GM19324 (cell line): ENCODE results near the gene ADPRS.

ENCODE experiments used
- ATAC-seq: cut with Tn5 transposase; IDR thresholded peaks from one replicate; pipeline ENCODE4 v1.9.1; 2021; ENCODE audit warnings: mild to moderate bottlenecking, moderate library complexity; ENCODE audit not compliant: unreplicated experiment, low FRiP score

ADPRS gene, protein sequence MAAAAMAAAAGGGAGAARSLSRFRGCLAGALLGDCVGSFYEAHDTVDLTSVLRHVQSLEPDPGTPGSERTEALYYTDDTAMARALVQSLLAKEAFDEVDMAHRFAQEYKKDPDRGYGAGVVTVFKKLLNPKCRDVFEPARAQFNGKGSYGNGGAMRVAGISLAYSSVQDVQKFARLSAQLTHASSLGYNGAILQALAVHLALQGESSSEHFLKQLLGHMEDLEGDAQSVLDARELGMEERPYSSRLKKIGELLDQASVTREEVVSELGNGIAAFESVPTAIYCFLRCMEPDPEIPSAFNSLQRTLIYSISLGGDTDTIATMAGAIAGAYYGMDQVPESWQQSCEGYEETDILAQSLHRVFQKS

DNA sequence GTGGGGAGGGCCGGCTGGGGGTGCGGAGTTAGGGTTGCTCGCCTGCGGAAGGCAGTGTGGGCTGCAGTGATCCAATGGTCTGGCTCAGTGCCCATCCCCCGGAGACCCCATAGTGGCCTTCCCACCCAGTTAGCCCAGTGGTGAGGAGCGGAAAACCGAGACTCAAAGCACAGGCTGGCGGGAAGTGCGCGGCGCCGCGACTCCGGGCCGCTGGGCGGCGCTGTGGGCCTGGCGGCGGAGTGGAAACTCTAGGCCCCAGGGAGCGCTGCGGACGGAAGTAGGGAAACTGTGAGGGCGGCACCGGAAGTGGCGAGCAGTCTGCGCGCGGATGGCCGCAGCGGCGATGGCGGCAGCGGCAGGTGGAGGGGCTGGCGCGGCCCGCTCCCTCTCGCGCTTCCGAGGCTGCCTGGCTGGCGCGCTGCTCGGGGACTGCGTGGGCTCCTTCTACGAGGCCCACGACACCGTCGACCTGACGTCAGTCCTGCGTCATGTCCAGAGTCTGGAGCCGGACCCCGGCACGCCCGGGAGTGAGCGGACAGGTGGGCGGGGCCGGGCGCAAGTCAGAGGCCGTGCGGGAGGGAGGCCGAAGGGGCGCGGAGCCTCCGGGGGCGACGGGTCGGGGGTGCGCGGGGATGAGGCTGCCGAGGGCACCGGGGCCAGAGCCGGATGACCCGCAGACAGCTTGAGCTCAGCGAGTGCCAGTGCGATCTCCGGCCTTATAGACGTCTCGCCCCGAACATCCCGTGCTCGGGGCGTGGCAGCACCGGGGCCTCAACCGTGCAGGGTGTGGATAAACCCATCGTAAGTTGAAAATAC lies at the start of gene ADPRS:
TSS of gene ADPRS (plus strand) at position 316 of the 816 bp plus-strand sequence. CDS start at position 329, 13 bp downstream.
- peak; percentile 85 for ATAC-seq

DNA sequence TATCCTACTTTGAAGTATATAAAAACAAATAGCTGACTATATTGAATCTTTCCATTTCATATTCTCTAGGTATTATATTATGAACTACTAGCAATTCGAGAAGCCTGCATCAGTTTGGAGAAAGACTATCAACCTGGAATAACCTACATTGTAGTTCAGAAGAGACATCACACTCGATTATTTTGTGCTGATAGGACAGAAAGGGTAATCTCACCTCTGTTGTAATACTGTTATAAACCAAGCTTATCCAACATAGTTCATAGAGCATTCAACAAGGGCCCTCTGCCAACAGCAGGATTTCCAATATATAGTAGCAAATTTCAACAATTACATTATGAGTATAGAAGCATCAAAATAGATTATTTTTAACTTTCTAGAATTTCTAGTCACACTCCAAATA lies 48.5 kb upstream of the ADPRS start:
- ATAC-seq, result no peak

DNA sequence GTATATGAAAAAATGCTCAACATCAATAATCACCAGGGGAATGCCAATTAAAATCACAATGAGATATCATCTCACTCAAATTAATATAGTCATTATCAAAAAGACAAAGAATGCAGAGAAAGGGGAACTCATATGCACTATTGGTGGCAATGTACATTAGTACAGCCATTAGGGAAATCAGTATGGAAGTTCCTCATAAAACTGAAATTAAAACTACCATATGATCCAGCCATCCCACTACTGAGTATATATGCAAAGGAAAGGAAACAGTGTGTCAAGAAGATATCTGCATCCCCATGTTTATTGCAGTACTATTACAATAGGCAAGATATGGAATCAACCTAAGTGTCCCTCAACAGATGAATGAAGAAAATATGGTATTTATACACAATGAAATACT lies 36.9 kb upstream of the ADPRS start:
- ATAC-seq, result no peak

DNA sequence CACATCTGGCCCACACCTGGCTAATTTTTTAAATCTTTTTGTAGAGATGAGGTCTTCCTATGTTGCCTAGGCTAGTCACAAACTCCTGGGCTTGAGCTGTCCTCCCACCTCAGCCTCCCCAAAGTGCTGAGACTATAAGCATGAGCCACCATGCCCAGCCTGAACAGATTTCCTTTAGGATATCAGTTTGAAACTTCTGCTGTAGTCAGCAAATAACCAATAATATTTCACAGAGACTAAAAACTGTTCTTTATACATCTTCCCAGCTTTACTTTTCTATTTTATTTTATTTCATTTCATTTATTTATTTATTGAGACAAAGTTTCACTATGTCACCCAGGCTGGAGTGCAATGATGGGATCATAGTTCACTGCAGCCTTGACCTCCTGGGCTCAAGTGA lies 34.7 kb upstream of the ADPRS start:
- ATAC-seq, result no peak

DNA sequence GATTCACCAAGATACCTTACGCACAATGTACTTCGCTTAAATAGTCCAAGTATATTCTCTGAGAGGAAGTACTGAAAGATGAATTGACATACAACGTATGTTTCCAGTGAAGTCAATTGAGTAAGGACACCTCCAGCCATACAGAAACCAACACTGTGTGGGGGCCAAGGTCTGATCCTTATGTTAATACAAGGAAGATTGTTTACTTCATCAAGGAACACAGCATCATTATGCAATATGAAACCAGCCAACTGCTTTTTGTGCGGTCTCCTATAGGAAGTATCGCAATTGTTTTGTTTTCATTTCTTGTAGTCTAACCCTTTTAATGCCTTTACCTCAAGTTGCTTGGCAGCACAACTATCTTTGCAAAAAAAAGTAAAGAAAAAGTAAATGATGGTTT lies 33.0 kb upstream of the ADPRS start:
- no peak for ATAC-seq

DNA sequence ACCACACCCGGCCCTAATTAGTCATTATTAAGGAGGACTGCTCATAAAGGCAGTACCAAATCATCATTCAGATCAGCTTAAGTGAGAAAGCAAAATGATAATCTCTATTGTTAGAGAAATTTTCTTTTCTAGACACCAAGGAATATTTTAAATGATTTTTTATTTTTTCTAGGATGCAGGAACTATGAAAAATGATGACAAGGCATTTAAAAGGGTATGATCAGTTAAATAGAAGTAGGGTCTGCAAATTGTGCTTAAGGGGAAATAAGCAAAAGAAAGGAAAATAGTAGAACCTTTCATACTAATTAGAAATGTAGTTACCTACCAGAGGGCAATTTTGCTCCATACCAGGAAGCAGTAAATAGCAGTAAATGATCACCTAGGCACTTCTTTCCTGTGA lies 26.4 kb upstream of the ADPRS start:
- no peak for ATAC-seq

DNA sequence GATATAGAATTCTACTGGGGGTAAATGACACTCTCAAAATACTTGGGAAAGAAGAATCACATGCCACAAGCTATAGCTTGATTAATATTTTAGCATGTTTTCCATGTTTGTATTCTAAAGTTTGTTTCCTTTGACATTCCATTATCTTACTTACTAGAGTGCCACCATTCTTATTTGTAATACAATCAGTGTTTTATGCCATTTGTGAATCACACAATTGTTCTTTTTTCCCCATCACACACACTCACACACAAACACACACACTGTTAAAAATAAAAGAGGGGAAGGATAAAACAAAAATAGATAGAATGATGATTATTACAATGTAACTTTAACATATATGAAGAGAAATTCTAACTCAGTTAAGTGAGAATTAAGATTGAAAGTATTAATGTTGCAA lies 20.8 kb upstream of the ADPRS start:
- no peak for ATAC-seq

DNA sequence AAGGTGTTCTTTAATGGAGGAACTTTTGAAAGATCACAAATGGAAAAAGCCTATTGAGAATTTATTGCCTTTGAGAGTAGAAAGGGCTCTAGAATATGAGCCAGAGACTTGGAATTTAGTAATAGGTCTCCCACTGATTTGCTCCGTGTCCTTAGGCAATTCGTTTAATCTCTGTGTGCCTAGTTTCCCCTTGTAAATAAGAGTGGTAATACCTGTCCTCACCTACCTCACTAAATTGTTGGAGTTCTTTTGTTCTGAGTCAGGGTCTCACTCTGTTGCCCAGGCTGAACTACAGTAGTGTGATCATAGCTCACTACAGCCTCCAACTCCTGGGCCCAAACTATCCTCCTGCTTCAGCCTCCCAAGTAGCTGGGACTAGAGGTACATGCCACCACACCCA lies 19.8 kb upstream of the ADPRS start:
- no peak for ATAC-seq

DNA sequence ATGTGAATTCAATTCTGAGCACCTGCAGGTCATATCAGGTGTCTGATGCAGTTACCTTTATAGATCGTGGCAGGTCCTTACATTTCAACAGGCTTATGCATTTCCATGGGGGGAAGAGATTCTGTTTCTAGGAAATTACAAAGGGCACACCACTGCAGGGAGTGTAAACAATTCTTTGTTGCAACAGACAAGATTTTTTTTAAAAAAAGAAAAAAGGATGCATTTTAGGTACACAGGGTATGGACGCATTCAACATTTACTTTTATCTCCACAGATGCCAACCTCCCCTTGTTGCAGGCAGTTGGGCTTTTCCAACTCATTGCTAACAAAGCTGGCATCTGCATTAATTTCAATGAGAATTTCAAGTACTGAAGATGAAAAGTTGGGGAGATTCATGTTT lies 18.3 kb upstream of the ADPRS start:
- no peak for ATAC-seq

DNA sequence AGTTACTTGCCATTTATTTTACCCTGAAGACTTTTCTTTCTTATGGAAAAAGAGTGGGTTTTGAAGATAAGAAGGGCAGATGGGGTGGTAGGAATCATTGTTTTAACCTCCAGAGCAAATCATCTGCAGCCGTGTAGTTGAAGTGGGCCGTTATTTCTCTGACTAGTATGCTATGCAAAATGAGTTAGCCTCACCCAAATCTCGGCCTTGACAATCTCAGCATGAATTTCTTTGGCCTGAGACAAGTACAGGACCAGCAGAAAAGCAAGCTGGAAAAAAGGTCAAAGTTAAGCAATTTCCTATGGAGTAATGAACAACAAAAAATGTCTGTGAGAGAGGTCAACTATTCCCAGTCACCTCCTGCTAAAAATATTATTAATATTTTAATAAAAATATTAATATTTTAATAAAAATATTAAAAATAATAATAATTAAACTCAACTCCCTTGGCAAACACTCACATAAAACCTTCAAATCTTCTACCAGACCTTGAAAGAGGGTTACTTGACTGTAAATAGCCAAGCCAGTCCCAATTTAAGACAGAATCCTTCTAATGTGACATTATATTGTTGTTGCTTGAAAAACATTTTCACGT lies 11.6 kb upstream of the ADPRS start:
- ATAC-seq, result no peak

DNA sequence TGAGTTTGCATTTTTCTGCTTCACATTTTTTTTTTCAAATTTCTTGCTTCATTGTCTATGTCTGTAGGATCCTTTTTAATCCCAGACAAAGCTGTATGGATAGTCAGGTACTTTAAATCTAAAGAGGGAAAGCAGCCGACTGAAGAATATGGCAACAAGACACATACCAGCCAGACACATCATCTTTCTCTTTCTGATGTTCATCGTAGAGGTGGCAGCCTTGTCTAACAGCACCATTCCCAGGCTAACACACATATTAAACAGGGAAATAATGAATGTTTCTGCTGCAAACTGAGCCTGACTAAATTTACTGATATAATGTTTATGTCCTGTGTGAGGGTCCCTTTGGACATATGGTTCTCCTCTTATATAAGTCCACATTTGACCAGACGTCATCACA lies 8.5 kb upstream of the ADPRS start:
- ATAC-seq, result no peak

DNA sequence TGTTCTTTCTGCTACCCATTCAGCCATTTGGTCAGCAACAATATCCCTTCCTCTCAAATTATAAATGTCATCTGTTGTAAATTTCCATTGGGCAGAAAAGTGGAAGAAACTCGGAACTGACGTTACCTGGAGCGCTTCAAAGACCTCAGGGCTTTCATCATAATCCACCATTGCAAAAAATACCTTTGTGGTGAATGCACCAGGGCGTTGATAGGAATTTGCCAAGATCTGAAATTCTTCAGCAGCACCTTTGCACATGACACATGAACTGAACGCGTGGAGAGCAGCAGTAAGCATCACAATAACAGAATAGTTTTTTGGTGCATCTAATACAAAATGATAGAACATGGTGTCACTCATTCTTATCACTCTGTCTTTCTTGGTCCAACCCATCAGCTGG lies 7.9 kb upstream of the ADPRS start:
- no peak for ATAC-seq

DNA sequence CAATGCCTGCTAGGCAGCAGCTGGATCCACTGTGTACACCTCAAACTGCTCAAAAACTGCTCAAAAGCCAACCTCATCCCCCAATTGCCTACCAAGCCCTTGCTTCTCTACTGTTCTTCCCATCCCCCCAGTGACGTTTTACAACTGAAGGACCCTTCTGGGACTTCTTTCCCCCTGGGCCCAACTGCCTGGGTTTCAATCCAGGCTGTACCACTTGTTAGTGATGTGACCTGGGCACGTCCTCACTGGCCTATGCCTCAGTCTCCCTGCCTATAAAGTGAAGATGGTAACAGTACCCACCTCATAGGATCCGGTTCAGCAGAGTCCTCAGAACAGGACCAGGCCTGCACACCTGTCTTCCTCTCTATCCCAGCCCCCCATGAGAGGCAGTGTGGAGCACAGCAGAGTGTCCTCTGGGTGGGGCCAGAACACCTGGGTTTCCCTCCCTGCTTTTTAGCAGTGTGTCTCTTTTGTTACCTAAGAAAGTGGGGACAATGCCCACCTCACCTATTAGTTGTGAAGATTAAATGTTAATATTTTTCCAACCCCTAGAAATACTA lies 6.7 kb upstream of the ADPRS start:
- ATAC-seq, result no peak

DNA sequence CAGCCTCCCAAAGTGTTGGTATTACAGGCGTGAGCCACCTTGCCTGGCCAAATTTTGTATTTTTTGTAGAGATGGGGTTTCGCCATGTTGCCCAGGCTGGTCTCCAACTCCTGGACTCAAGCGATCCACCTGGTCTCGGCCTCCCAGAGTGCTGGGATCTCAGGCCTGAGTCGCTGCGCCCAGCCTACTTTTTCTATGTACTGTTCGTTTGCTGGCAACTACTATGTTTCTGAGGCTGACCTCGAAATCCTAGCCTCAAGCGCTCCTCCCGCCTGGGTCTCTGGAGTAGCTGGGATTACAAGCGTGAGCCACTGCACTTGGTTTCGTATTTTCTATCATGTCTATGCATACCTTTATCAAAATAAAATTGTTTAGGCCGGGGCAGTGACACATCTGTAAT lies 5.5 kb upstream of the ADPRS start:
- ATAC-seq, result no peak

DNA sequence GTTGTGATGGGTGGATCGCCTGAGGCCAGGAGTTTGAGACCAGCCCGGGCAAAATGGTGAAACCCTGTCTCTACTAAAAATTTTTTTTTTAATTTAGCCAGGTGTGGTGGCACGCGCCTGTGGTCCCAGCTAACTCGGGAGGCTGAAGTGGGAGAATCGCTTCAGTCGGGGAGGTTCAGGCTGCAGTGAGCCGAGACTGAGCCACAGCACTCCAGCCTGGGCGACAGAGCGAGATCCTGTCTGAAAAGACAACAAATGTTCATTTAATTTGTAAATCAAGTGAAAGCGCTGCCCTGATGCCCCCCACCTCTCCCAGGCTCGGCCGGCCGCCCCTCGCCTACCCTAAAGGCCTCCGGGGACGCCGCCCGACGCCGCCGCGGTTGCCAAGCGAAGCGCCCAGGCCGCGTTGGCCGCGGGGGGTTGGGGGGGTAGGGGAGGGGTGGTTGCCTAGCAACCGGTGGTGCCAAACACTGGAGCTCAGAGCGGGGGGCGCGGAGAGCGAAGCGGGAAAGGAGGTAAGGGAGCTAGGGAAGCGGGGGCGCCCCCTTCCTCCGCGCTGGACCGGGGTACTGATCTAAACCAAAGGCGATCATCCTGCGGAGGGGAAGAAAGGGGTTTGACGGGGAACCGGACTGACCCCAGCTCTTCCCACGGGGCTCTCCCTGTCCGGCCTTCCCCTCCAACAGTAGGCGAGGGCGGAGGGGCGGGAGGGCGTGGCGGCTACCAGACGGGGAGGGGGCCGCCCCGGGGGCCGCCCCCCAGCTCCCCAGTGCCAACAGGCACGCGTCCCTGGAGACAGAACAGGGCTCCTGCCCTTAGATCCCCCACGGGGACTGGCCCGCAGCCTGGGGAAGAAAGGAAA lies 4.8 kb upstream of the ADPRS start, which contains the start of gene TEKT2:
TSS of gene TEKT2 (plus strand) at position 460 of the 862 bp plus-strand sequence. CDS start 828 bp downstream, outside the sequence.
- ATAC-seq, result no peak

DNA sequence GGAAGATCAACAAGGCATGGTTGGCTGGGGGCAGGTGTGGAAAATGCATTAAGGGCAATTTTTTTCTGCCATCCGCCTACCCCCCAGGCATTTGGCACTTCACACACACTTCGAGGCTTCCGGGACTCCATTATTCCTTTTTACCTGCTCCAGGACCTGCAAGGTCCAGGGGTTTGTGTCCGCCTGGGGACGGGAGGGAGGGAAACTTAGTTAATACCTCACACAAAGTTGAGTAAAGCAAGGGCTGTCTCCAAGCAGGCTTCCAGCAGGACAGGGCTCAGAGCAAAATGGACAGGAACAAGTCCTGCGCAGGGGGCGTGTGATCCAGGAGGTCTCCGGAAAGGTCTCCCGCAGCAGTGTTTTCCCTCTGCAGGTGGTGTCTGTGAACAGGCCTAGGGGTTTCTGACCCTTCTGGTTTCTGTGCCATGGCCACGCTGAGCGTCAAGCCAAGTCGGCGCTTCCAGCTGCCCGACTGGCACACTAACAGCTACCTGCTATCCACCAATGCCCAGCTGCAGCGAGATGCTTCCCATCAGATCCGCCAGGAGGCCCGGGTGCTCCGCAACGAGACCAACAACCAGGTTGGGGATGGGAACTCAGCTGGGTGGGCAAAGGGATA lies 4.1 kb upstream of the ADPRS start:
- no peak for ATAC-seq

DNA sequence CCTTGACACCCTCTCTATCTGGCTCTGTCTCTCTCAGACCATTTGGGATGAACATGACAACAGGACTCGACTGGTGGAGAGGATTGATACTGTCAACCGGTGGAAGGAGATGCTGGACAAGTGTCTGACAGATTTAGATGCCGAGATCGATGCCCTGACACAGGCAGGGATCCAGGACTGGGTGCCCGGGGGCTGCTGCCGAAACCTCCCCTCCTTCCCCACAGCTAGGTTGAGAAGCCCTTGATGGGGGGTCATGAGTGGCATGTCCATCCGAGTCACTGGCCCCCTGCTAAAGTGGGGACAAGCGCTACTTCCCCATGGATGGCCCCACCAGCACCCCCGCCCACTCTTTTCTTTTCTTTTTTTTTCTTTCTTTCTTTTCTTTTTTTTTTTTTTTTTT lies 3.6 kb upstream of the ADPRS start:
- no peak for ATAC-seq

DNA sequence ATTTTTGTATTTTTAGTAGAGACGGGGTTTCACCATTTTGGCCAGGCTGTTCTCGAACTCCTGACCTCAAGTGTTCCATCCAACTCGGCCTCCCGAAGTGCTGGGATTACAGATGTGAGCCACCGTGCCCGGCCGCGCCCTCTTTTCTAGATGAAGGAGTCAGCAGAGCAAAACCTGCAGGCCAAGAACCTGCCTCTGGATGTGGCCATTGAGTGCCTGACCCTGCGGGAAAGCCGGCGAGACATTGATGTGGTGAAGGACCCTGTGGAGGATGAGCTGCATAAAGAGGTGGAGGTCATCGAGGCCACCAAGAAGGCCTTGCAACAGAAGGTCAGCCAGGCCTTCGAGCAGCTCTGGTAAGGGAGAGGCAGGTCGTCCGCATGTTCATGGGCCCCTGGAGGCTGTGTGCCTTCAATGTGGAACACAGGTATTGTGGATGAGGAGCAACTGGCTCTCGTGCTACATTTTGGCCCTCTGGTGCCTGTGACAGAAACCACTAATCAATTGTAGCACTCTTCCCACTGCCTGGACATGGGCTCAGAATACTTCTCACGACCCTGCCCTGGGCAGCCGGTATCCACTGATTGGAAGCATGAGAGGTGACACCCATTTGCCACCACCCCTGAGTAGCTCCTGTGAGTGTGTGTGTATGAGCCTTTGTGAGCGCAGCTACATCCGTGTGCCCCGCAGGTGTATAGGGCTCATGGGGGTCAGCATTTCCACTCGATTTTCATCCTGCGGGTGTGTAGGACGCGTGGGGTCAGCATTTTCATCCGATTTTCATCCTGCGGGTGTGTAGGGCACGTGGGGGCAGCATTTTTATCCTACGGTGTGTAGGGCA lies 2.8 kb upstream of the ADPRS start:
- no peak for ATAC-seq
